GM18505 (cell line): ENCODE measurements around the gene PARG.

ENCODE experiments used
- ATAC-seq: cut with Tn5 transposase; IDR thresholded peaks from one replicate; pipeline ENCODE4 v1.9.1; 2021; ENCODE audit not compliant: unreplicated experiment
- POLR2A ChIP-seq: IDR thresholded peaks from 4 replicates; pipeline ENCODE4 v1.6.1; 2011; ENCODE audit warnings: borderline replicate concordance; ENCODE audit not compliant: insufficient read depth, insufficient read length; ENCODE audit errors: extremely low read depth

The PARG gene

DNA sequence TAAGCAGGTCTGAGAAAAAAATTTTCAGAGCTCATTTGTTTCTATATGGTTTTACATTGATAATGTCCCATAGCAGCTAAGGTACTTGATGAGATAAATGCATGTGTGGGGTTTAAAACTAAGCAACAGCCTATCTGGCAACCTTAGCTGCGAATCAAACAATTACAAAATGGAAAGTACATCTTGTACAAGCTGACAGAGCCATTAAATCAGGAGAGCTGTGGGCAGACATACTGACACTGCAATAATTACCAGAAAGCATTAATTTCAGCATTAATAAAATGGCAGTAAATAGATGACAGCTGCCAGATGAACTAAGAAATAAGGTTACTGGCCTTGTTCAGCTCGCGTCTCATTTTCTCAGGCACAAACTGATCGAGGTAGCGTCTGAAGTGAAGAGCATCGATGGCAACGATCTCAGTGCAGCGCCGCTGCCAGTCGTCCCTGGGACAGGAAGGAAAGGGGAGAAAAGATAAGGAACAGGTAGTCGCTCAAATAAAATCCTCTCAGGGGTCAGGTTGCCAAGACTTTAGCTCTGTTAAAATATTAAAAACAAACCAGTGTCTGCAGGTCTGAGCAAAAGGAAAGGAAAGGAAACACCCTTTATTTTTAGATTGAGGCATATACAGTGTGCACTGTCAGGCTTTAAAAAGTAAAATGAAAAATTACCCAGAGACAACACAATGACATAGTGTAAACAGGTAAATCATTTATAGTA is 100.1 kb downstream of the PARG start:
- no peak for ATAC-seq
- no peak for TF ChIP-seq POLR2A

DNA sequence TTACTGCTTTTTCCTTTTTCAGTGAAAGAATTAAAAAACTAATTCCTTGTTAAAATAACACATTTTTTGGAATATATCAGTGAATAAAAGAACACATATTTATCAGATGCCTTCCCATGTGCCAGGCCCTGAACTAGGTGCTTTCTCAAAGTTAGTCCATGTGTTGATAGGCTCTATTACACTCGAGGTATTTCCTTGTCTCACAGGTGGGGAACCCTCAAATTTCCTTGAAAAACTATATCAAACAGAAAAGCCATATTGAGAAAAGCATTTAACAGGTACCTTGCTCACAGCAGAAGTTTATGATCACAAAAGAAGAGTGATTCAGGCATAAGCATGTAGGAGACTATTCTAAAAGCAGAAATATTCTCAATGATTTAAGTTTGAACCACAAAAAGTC is 104.1 kb downstream of the PARG start:
- TF ChIP-seq POLR2A, result no peak
- no peak for ATAC-seq

DNA sequence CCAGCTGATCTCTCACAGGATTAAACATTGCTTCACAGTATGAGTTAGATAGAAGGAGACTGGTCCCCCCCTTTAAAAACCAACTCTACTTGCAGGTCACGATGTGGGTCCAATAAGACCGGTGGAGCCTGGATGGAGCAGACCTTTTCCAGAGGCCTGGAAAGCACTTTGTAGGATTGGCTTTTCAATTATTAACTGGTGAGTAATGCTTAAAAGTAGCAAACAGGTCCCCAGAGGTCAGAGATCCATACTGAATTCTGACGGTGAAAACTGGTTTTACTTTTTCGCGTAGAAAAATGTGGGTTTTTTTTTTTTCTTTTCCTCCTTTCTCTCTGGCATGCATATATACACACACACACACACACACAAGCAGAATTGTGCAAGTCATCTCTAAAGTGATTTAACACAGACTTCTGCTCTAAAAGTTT is 104.8 kb downstream of the PARG start:
- no peak for ATAC-seq
- no peak for TF ChIP-seq POLR2A

DNA sequence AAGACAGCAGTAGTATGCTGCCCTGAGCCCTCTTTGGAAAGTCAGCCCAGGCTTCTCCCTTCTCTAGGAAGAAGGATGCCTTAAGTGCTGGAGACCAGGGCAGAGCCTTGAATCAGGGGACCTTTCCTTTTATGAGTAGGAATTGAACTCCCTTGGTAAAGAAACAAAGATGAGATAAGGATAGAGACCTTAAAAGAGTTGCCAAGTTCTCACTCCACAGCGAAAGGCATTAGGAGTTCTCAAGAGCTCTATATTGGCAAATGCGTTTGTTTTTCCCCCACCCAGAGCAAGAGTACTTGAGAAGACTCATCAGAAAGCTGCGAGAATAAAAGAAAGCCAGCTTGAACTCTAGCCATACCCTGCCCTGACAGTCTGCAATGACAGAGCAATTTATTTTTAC is 106.9 kb downstream of the PARG start:
- no peak for ATAC-seq
- TF ChIP-seq POLR2A, result no peak

DNA sequence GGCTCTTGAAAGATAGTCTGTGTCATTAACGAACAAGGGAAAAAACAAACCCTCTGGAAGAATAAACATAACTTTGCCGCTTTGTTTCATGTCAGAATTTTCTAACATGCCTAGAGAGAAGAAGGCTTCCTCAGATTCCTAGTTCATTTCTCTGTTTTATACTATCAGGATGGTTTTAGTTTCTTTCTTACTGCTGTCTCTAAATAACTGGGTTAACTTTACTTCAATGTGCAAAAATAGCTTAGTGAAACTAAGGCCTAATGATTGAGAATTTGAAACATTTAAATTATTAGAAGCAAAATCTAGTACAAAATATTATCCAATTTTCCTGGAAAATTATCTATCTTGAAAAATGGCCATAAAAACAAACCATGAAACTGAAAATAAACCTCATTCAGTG is 107.6 kb downstream of the PARG start:
- no peak for ATAC-seq
- TF ChIP-seq POLR2A, result no peak

DNA sequence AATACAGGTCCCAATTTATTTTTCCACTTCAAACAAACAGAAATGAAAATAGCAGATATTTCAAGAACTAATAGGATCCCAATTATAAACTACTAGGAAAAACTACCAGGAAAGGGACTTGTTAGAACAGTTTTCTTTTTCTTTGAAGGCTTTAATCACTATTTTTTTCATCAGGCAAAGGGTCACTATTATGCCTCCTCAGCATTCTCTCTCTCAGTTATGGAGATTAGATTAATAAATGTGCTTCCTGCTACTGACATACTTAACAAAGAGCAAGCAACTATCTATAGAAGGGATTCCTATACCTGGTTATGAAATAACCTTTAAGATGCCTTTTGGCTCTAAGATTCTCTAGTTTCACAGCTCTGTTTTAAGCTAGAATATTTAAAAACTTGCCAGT is 108.7 kb downstream of the PARG start:
- no peak for ATAC-seq
- TF ChIP-seq POLR2A, result no peak

DNA sequence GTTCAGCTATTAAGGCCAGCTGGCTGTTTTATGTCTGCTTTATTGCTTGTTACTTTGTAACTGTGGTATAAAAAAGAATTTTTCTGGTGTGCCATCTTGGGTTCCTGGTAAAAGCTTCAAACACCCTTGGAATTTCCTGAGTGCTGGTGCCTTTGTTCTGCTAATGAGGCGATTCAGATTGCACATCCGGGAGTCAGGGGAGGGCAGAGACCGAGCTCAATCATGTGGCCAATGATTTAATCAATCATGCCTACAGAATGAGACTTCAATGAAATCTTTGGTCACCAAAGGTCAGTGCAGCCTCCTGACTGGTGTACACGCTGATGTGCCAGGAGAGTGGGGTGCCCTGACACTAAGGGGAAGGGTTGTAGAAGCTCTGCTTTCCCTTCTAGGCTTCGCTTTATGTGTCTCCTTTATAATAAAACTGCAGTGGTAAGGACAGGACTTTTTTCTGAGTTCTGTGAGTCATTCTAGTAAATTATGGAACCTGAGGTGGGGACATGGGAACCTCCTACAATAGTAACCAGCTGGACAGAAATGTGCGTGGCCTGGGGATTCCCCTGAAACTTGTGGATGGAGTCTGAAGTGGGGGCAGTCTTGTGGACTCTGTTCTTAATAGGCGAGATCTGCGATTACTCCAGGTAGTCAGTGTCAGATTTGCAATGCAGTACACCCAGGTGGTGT is 110.3 kb downstream of the PARG start:
- TF ChIP-seq POLR2A, result no peak
- no peak for ATAC-seq

DNA sequence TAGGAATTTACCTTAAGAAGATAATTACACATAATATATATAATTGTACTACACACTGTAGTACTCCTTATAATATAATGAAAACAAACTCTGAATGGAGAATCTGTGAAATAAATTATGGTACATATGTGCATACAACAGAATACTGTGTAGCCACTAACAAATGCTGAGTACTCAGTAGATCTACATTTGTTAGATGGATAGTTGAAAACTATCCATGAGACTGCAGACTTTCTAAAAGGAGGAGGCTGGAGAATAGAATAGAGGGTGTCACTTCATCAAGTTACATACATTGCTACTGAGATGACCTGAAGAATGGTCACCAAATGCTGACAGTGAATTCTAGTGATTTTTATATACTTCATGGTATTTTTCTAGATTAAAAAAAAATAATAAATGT is 111.0 kb downstream of the PARG start:
- ATAC-seq, result no peak
- TF ChIP-seq POLR2A, result no peak

DNA sequence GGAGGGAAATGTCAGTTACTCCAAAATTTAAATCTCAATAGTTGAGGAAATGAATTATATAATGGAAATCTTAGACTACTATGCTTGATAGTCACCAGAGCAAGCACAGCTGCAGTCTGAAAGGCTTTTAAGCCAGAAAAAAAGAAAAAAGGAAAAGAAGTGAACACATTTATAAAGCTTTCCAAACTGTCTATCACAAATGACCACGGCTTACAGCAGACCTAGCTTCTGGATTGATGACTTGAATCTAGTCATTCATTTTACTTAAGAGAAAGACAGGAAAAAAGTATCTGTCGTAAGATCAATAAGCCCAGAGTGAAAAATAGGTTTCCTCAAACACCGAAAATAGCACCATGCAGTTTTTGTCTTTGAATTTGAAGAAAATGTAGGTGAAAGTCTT is 111.8 kb downstream of the PARG start:
- no peak for ATAC-seq
- no peak for TF ChIP-seq POLR2A

DNA sequence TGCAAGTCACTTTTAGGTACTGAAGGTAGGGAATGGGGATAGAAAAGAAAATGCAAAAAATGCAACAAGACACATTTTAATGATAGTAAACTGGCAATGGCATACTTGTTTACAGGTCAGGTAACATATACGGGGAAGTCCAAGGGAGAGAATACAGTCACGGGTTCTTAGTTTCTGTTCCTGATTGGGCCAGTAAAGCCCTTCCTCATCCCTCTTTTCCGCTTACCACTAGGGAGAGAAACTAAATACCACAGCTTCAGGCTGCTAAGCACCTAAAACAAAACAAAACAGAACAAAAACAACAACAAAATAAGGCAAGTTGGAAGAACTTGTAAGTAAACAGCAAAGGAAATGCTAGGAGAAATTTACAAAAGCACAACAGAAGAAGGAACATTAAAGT is 114.5 kb downstream of the PARG start:
- no peak for TF ChIP-seq POLR2A
- ATAC-seq, result no peak

DNA sequence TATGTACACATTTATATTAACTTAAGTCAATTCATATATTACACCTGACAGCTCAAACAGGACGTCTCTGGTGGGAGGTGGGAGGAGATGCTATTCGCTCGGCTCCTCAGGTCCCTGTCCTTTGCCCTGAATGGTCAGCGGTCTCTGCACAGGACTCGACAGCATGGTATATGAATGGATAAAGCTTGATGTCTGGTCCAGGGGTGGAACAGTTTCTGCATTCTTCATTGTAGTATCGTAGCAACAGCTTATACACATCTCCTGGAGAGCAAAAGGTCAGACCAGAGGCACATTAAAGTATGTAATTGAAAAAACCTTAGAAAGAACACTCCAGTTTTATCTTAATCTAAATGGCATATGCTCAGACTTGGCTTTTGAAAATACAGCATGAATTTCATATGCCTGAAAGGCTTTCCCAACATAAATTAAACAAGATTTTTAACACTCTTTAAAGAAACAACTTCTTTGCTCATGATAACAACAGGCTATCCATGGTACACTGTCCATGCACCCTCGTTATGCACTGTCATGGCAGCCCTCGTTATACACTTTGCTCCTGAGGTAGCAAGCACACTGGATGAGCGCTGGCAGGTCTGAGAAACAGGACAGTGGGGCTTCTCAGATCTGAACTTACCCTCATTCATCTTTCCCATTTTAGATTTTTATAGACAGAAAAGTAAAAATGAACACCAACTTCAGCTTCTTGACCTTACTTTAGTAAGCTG is 122.4 kb downstream of the PARG start:
- no peak for ATAC-seq

DNA sequence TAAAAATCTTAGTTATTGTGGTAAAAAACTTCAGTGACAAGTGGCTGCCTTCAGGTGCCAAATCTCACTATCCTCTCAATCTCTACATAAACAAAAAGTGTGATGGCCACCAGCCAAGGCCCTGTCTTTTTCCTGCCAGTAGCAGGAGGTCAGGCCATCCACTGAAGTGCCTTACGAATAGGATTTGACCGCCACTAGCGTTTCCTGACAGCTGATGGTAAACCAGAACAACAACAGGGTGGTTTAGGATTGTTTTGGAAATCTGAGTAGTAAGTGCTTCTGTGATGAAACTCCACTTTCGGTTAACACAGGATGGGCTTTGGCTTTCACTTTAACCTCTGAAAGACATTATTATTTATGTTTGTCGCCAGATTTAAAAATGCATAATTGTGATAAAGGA is 124.0 kb downstream of the PARG start:
- TF ChIP-seq POLR2A, result no peak
- no peak for ATAC-seq

More for the DNA sequence above, 122.4 kb downstream of the PARG start:
- TF ChIP-seq POLR2A, result no peak

DNA sequence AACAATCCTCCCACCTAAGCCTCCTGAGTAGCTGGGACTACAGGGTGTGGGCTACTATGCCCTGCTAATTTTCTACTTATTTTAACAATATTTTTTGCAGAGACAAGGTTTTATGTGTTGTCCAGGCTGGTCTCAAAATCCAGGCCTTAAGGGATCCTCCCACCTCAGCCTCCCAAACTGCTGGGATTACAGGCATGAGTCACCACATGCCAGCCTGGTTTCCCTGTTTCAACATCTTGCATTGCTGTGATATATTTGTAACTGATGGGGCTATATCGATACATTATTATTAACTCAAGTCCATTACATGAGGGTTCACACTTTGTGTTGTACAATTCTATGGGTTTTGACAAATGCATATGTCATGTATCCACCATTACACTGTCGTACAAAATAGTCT is 137.8 kb downstream of the PARG start:
- no peak for ATAC-seq

DNA sequence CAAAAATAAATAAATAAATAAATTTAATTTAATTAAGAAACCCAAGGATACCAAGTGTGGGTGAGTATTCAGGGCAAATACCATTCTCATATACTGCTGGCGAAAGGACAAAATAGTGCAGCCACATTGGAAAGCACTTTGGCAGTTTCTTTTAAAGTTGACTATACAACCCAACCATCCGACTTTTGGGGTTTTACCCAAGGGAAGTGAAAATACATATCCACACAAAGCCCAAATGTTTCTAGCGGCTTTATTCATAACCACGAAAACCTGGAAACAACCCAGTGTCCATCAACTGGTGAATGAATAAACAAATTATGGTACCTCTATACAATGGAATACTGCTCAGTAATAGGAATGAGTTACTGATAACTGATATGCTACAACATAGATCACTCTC is 143.6 kb downstream of the PARG start:
- TF ChIP-seq POLR2A, result no peak
- no peak for ATAC-seq

More for the DNA sequence above, 137.8 kb downstream of the PARG start:
- TF ChIP-seq POLR2A, result no peak

DNA sequence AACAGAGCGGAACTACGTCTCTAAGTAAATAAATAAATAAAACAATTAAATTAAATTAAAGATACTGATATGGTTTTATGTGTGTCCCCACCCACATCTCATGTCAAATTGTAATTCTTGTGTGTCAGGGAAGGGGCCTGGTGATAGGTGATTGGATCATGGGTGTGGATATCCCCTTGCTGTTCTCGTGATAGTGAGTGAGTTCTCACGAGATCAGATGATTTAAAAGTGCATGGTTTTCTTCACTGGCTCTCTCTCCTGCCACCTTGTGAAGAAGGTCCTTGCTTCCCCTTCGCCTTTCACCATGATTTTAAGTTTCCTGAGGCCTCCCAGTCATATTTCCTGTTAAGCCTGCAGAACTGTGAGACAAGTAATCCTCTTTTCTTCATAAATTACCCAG is 150.7 kb downstream of the PARG start:
- TF ChIP-seq POLR2A, result no peak
- ATAC-seq, result no peak

DNA sequence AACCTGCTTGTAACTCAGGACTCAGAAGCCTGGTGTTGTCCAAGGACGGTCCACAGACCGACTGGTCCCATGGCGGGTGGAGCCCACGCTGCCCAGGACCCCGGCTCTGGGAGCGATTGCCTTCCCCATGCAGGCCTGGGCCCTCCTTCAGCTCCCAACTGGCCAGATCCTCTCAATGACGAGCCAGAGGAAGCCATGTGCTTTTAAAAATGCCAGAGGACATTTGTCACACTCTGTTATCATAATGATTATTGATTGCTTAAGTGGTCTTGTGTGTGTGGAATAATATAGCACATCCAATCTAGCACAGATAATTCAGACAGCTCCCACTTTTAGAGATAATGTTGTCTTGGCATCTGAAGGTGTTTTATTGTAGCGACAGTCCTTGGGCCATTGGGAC is 157.1 kb downstream of the PARG start:
- ATAC-seq, result no peak
- no peak for TF ChIP-seq POLR2A
